ENCODE data around the gene LGMN. TPM values are rescaled to one million over a fixed set of nuclear protein-coding genes. Genes with fewer than 3 reads are reported as not detected.

LGMN gene
- total RNA-seq, 1 experiment from 2014 or later: 20.0 TPM

GRCh38 chr14:92702441-92702918 is 45.9 kb downstream of the LGMN start:
- H3K4me1 Mint-ChIP-seq (ENCODE audit: insufficient read depth, unreplicated experiment): no peaks in the 10 kb centered on the region
- ChIA-PET POLR2A (no interaction called here), CTCF (interaction anchor here (0.6 to 0.9 kb wide), 4 partner anchors 12 to 412 kb away, joined by 3 to 5 read pairs (median 4); no protein-coding TSS in a partner anchor)
- intact Hi-C loops (cut with micrococcal nuclease): no loop called here
- no peak overlapping the region for H3K27ac Mint-ChIP-seq (ENCODE audit: low read depth, unreplicated experiment)
- H3K9me3 Mint-ChIP-seq (ENCODE audit: unreplicated experiment): no peaks in the 10 kb centered on the region
- peaks cover 11% of the 10 kb centered on the region for H3K36me3 Mint-ChIP-seq (ENCODE audit: insufficient read depth, unreplicated experiment)
- peaks cover 3% of the 10 kb centered on the region for H3K27me3 Mint-ChIP-seq (ENCODE audit: insufficient read depth, unreplicated experiment)
- TF ChIP-seq, protein P1, sequence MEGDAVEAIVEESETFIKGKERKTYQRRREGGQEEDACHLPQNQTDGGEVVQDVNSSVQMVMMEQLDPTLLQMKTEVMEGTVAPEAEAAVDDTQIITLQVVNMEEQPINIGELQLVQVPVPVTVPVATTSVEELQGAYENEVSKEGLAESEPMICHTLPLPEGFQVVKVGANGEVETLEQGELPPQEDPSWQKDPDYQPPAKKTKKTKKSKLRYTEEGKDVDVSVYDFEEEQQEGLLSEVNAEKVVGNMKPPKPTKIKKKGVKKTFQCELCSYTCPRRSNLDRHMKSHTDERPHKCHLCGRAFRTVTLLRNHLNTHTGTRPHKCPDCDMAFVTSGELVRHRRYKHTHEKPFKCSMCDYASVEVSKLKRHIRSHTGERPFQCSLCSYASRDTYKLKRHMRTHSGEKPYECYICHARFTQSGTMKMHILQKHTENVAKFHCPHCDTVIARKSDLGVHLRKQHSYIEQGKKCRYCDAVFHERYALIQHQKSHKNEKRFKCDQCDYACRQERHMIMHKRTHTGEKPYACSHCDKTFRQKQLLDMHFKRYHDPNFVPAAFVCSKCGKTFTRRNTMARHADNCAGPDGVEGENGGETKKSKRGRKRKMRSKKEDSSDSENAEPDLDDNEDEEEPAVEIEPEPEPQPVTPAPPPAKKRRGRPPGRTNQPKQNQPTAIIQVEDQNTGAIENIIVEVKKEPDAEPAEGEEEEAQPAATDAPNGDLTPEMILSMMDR (IDR thresholded peaks at IDR 0.05; ENCODE audit: unreplicated experiment): no peak
- H3K4me3 Mint-ChIP-seq (ENCODE audit: unreplicated experiment): no peak overlapping the region
- no peak for DNase-seq (ENCODE audit: unreplicated experiment)
- BruUV-seq (replicated peaks): no TSS peak

- POLR2A ChIA-PET: no interaction called here
- no peaks in the 10 kb centered on the region for H3K9me3 Mint-ChIP-seq (ENCODE audit: unreplicated experiment)
- BruUV-seq (replicated peaks): no TSS peak
Observed at GRCh38 chr14:92701826-92702225, 46.6 kb downstream of the LGMN start.

DNA sequence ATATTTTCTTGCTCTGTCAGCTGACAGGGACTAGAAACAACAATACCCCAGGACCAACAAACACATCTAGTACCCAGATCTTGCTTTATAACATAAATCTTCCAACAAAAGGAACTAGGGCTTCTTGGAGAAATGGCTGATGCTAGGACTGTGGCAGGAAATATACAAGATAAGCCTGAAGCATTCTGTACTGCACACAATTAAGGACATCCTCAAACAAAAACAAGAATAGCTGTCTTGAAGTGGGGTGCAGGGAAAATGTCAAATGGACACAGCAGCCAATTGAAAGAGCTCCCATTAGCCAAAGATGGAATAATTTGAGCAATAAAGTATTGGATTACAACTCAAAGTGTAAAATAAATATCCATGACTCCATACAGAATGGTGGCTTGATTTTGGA is 50.0 kb downstream of the LGMN start:
- POLR2A ChIA-PET: no interaction called here
- no peak overlapping the region for H3K27ac Mint-ChIP-seq (ENCODE audit: low read depth, unreplicated experiment)
- H3K4me1 Mint-ChIP-seq (ENCODE audit: insufficient read depth, unreplicated experiment): peaks cover 6% of the 10 kb centered on the region
- peaks cover 28% of the 10 kb centered on the region for H3K27me3 Mint-ChIP-seq (ENCODE audit: insufficient read depth, unreplicated experiment)
- no peak for DNase-seq (ENCODE audit: unreplicated experiment)
- CTCF ChIA-PET: interaction anchor here (0.6 to 1.9 kb wide), 4 partner anchors 8 to 1611 kb away, joined by 3 to 7 read pairs (median 4); no protein-coding TSS in a partner anchor
- no TSS peak for BruUV-seq (replicated peaks)
- intact Hi-C loops (cut with micrococcal nuclease): no loop called here
- H3K9me3 Mint-ChIP-seq (ENCODE audit: unreplicated experiment): no peaks in the 10 kb centered on the region
- H3K36me3 Mint-ChIP-seq (ENCODE audit: insufficient read depth, unreplicated experiment): peaks cover 5% of the 10 kb centered on the region
- TF ChIP-seq, protein P1 (IDR thresholded peaks at IDR 0.05; ENCODE audit: unreplicated experiment): no peak
- no peak overlapping the region for H3K4me3 Mint-ChIP-seq (ENCODE audit: unreplicated experiment)

More at GRCh38 chr14:92701826-92702225, 46.6 kb downstream of the LGMN start:
- intact Hi-C loops (cut with micrococcal nuclease): no loop called here
- no peak overlapping the region for H3K27ac Mint-ChIP-seq (ENCODE audit: low read depth, unreplicated experiment)
- no peaks in the 10 kb centered on the region for H3K4me1 Mint-ChIP-seq (ENCODE audit: insufficient read depth, unreplicated experiment)
- CTCF ChIA-PET: interaction anchor here (0.9 to 1.2 kb wide), 2 partner anchors 11 to 20 kb away, joined by 3 to 6 read pairs; no protein-coding TSS in a partner anchor
- no peak overlapping the region for H3K4me3 Mint-ChIP-seq (ENCODE audit: unreplicated experiment)
- no peak for DNase-seq (ENCODE audit: unreplicated experiment)
- TF ChIP-seq, protein P1 (IDR thresholded peaks at IDR 0.05; ENCODE audit: unreplicated experiment): no peak
- peaks cover 9% of the 10 kb centered on the region for H3K27me3 Mint-ChIP-seq (ENCODE audit: insufficient read depth, unreplicated experiment)
- H3K36me3 Mint-ChIP-seq (ENCODE audit: insufficient read depth, unreplicated experiment): peaks cover 7% of the 10 kb centered on the region

- H3K27me3 Mint-ChIP-seq (ENCODE audit: insufficient read depth, unreplicated experiment): peaks cover 28% of the 10 kb centered on the region
- peaks cover 5% of the 10 kb centered on the region for H3K36me3 Mint-ChIP-seq (ENCODE audit: insufficient read depth, unreplicated experiment)
- POLR2A ChIA-PET: no interaction called here
- no peaks in the 10 kb centered on the region for H3K9me3 Mint-ChIP-seq (ENCODE audit: unreplicated experiment)
- intact Hi-C loops (cut with micrococcal nuclease): no loop called here
- CTCF ChIA-PET: interaction anchor here (0.6 to 0.8 kb wide), 2 partner anchors 15 to 314 kb away, joined by 3 to 6 read pairs; no protein-coding TSS in a partner anchor
- no peak overlapping the region for H3K4me3 Mint-ChIP-seq (ENCODE audit: unreplicated experiment)
- no peak overlapping the region for H3K27ac Mint-ChIP-seq (ENCODE audit: low read depth, unreplicated experiment)
- TF ChIP-seq, protein P1 (IDR thresholded peaks at IDR 0.05; ENCODE audit: unreplicated experiment): no peak
- DNase-seq (ENCODE audit: unreplicated experiment): no peak
- BruUV-seq (replicated peaks): no TSS peak
- peaks cover 10% of the 10 kb centered on the region for H3K4me1 Mint-ChIP-seq (ENCODE audit: insufficient read depth, unreplicated experiment)
Observed at GRCh38 chr14:92696366-92696765, 52.1 kb downstream of the LGMN start.
